PC-3 (cell line): ENCODE data around the gene PKP1.
A peak's percentile ranks its signal among the peaks of the same experiment; 100 is the strongest.

Experiments used
- CTCF ChIP-seq: fragments of 300-600 bp; sonication (generic); conservative IDR thresholded peaks from 2 replicates; pipeline ENCODE4 v1.5.1; 2017; ENCODE audit warnings: antibody characterized with exemption, low read depth, mild to moderate bottlenecking, low read length
- EZH2 ChIP-seq: fragments of 300-600 bp; sonication (generic); IDR thresholded peaks from one replicate; pipeline ENCODE4 v1.6.1; 2017; ENCODE audit warnings: antibody characterized with exemption, mild to moderate bottlenecking, low read length; ENCODE audit not compliant: unreplicated experiment
- EZH2phosphoT487 ChIP-seq: fragments of 300-600 bp; sonication (generic); IDR thresholded peaks from 2 replicates; pipeline ENCODE4 v1.6.1; 2018; ENCODE audit warnings: mild to moderate bottlenecking, antibody characterized with exemption, low read length, borderline replicate concordance

DNA sequence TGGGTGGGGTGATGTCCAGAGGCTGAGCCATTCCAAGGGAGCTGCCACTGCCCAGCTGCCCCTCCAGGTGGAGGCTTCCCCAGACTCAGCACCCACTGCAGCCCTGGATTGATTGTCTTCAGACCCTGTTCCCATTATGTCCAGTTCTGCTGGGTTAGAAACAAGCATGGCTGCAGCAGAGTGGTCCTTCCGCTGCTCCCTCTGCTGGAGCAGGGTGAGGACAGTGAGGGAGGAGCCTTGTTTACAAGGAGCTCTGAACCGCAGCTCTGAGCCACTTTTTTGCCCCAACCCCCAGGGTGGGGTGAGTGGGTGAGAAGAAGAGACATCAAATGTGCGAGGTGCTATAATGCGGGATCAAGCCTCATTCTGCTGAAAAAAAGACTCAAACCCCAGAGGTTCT is 91.9 kb downstream of the PKP1 start:
- TF ChIP-seq CTCF (peak; percentile 77), EZH2 (no peak), EZH2phosphoT487 (no peak)
